DND-41 (cell line): ENCODE results near the gene LRRC32.
A peak's percentile ranks its signal among the peaks of the same experiment; 100 is the strongest.

Experiments used
- ATAC-seq: fragments of 200-7000 bp; cut with Tn5 transposase; 3 replicates; pipeline ENCODE4 v1.9.1; 2021; ENCODE audit warnings: low read depth; ENCODE audit not compliant: insufficient read depth
- DNase-seq: peaks from one replicate; pipeline ENCODE4 v3.0.0-alpha.2; 2020
- H2AFZ ChIP-seq: 2 replicates; pipeline ENCODE4 v1.6.0; 2012; ENCODE audit warnings: low read depth, low read length
- H3K27ac ChIP-seq: 2 replicates; pipeline ENCODE4 v1.5.1; 2012; ENCODE audit warnings: low read length, inconsistent platforms
- H3K27me3 ChIP-seq: fragments of 200-600 bp; sonication (generic); 2 replicates; pipeline ENCODE4 v1.6.0; 2012; ENCODE audit warnings: low read length, mild to moderate bottlenecking, inconsistent platforms; ENCODE audit not compliant: insufficient read depth, poor library complexity
- H3K36me3 ChIP-seq: 2 replicates; pipeline ENCODE4 v1.5.1; 2012; ENCODE audit warnings: low read length, inconsistent platforms; ENCODE audit not compliant: insufficient read depth
- H3K4me1 ChIP-seq: 2 replicates; pipeline ENCODE4 v1.5.1; 2012; ENCODE audit warnings: mild to moderate bottlenecking, low read length; ENCODE audit not compliant: insufficient read depth
- H3K4me2 ChIP-seq: 2 replicates; pipeline ENCODE4 v1.6.0; 2012; ENCODE audit warnings: mild to moderate bottlenecking, moderate library complexity, low read length, inconsistent platforms; ENCODE audit not compliant: insufficient read depth
- H3K4me3 ChIP-seq, 2 experiments: fragments of 200-600 bp in 1 of 2; shearing (Covaris generic) in 1 of 2; 2 replicates each; pipeline ENCODE4 v1.5.1; 2012 to 2016; ENCODE audit warnings: inconsistent platforms in 2 of 2, low read length in 2 of 2, mild to moderate bottlenecking in 2 of 2, low read depth in 1 of 2, moderate library complexity in 1 of 2
- H3K79me2 ChIP-seq: 2 replicates; pipeline ENCODE4 v1.6.0; 2012; ENCODE audit warnings: low read length, inconsistent platforms; ENCODE audit not compliant: insufficient read depth
- H3K9ac ChIP-seq: 2 replicates; pipeline ENCODE4 v1.6.0; 2012; ENCODE audit warnings: low read depth, mild to moderate bottlenecking, inconsistent platforms, low read length, moderate library complexity
- H3K9me3 ChIP-seq: 2 replicates; pipeline ENCODE4 v1.5.1; 2012; ENCODE audit warnings: low read length, moderate library complexity, mild to moderate bottlenecking, inconsistent platforms; ENCODE audit not compliant: insufficient read depth, severe bottlenecking
- H4K20me1 ChIP-seq: 2 replicates; pipeline ENCODE4 v1.6.0; 2012; ENCODE audit warnings: low read length; ENCODE audit not compliant: insufficient read depth
- CTCF ChIP-seq: IDR thresholded peaks from 2 replicates; pipeline ENCODE4 v1.5.1; 2012; ENCODE audit warnings: borderline replicate concordance, low read length, moderate library complexity, mild to moderate bottlenecking; ENCODE audit not compliant: poor library complexity, severe bottlenecking; ENCODE audit errors: extremely low read depth
- EZH2 ChIP-seq: IDR thresholded peaks from 3 replicates; pipeline ENCODE4 v1.6.1; 2012; ENCODE audit warnings: borderline replicate concordance, low read depth, mild to moderate bottlenecking, moderate library complexity, low read length, inconsistent platforms; ENCODE audit not compliant: severe bottlenecking

LRRC32 gene

GRCh38 chr11:76699451-76700091 lies 29.0 kb upstream of the LRRC32 start:
- TF ChIP-seq EZH2, result no peak
- TF ChIP-seq CTCF, result no peak
- DNase-seq (no peak), ATAC-seq (no peak)
- Histone ChIP-seq H3K27me3 (peaks cover 5% of the 10 kb centered on the region), H2AFZ (no peak overlapping the region), H3K4me1 (no peaks in the 10 kb centered on the region), H3K9me3 (no peaks in the 10 kb centered on the region), H3K9ac (no peak overlapping the region), H3K79me2 (no peaks in the 10 kb centered on the region), H4K20me1 (no peaks in the 10 kb centered on the region; the same call in 1 of the 2 replicates), H3K27ac (no peak overlapping the region), H3K4me3 (no peak overlapping the region), H3K36me3 (no peaks in the 10 kb centered on the region), H3K4me2 (no peak overlapping the region)

- no peak overlapping the region for H3K27ac ChIP-seq
- H3K9ac ChIP-seq, result no peak overlapping the region
- no peak for ATAC-seq
Observed at GRCh38 chr11:76698321-76699043, 27.9 kb upstream of the LRRC32 start.

GRCh38 chr11:76696756-76697155 lies 26.2 kb upstream of the LRRC32 start:
- TF ChIP-seq EZH2 (no peak), CTCF (no peak)
- Histone ChIP-seq H3K79me2 (no peaks in the 10 kb centered on the region), H3K9me3 (no peaks in the 10 kb centered on the region), H3K4me3 (no peak overlapping the region), H4K20me1 (no peaks in the 10 kb centered on the region; the same call in 1 of the 2 replicates), H3K9ac (no peak overlapping the region), H2AFZ (no peak overlapping the region), H3K36me3 (no peaks in the 10 kb centered on the region), H3K4me2 (no peak overlapping the region), H3K27me3 (no peaks in the 10 kb centered on the region), H3K4me1 (no peaks in the 10 kb centered on the region), H3K27ac (no peak overlapping the region)
- no peak for ATAC-seq
- no peak for DNase-seq

More at GRCh38 chr11:76698321-76699043, 27.9 kb upstream of the LRRC32 start:
- Histone ChIP-seq H3K9me3 (no peaks in the 10 kb centered on the region), H3K4me1 (no peaks in the 10 kb centered on the region), H3K27me3 (no peaks in the 10 kb centered on the region), H4K20me1 (no peaks in the 10 kb centered on the region; the same call in 1 of the 2 replicates), H3K79me2 (no peaks in the 10 kb centered on the region), H2AFZ (no peak overlapping the region), H3K4me3 (no peak overlapping the region), H3K4me2 (no peak overlapping the region), H3K36me3 (no peaks in the 10 kb centered on the region)
- TF ChIP-seq CTCF, result peak; percentile 50
- TF ChIP-seq EZH2, result no peak
- no peak for DNase-seq
